PFSK-1 (cell line): ENCODE results near the gene MYCBPAP.

Experiments
- FOXP2 ChIP-seq: optimal IDR thresholded peaks from 2 replicates; pipeline ENCODE3; 2011; ENCODE audit warnings: borderline replicate concordance, control low read depth, inconsistent platforms; ENCODE audit not compliant: insufficient read depth; ENCODE audit errors: extremely low read length, extremely low read depth
- POLR2AphosphoS5 ChIP-seq: IDR thresholded peaks from 2 replicates; pipeline ENCODE4 v1.6.1; 2012; ENCODE audit warnings: low read depth, mild to moderate bottlenecking, control low read depth, low read length, moderate library complexity
- REST ChIP-seq, 2 experiments: IDR thresholded peaks; 2 replicates each; pipeline versions ENCODE4 v1.6.1 to v1.8.0; 2011 to 2012; ENCODE audit warnings: low read depth in 2 of 2, low read length in 2 of 2, control low read depth in 1 of 2, inconsistent platforms in 1 of 2, mild to moderate bottlenecking in 1 of 2, moderate library complexity in 1 of 2; ENCODE audit not compliant: insufficient read depth in 1 of 2
- SIN3A ChIP-seq: IDR thresholded peaks from 2 replicates; pipeline ENCODE4 v1.6.1; 2012; ENCODE audit warnings: mild to moderate bottlenecking, low read length, moderate library complexity, borderline replicate concordance; ENCODE audit not compliant: insufficient read depth
- TAF1 ChIP-seq: IDR thresholded peaks from 2 replicates; pipeline ENCODE4 v1.6.1; 2012; ENCODE audit warnings: low read length, control low read depth, borderline replicate concordance; ENCODE audit not compliant: insufficient read depth

Gene MYCBPAP

GRCh38 chr17:50565402-50566350 lies 57.4 kb downstream of the MYCBPAP start:
- TF ChIP-seq FOXP2 (no peak), SIN3A (no peak), REST (IDR thresholded peaks at IDR 0.05; ENCODE audit: insufficient read depth in 1 of 2, low read depth in 2 of 2, low read length in 2 of 2) (no peak), POLR2AphosphoS5 (no peak), TAF1 (no peak)

GRCh38 chr17:50566886-50567285 lies 58.6 kb downstream of the MYCBPAP start:
- TF ChIP-seq SIN3A (no peak), FOXP2 (no peak), TAF1 (no peak), REST (IDR thresholded peaks at IDR 0.05; ENCODE audit: insufficient read depth in 1 of 2, low read depth in 2 of 2, low read length in 2 of 2) (no peak), POLR2AphosphoS5 (no peak)

GRCh38 chr17:50568659-50569058 lies 60.4 kb downstream of the MYCBPAP start:
- TF ChIP-seq FOXP2 = no peak
- TF ChIP-seq SIN3A = no peak
- TF ChIP-seq REST (IDR thresholded peaks at IDR 0.05; ENCODE audit: insufficient read depth in 1 of 2, low read depth in 2 of 2, low read length in 2 of 2) = no peak
- TF ChIP-seq POLR2AphosphoS5 = no peak
- TF ChIP-seq TAF1 = no peak

- TF ChIP-seq POLR2AphosphoS5 (no peak), TAF1 (no peak)
Observed at GRCh38 chr17:50569592-50569991, 61.4 kb downstream of the MYCBPAP start.

- no peak for TF ChIP-seq TAF1
- no peak for TF ChIP-seq FOXP2
- TF ChIP-seq REST (IDR thresholded peaks at IDR 0.05; ENCODE audit: insufficient read depth in 1 of 2, low read depth in 2 of 2, low read length in 2 of 2) = no peak
- TF ChIP-seq POLR2AphosphoS5 = no peak
- TF ChIP-seq SIN3A = no peak
Observed at GRCh38 chr17:50570032-50570431, 61.8 kb downstream of the MYCBPAP start.
